Eye (tissue), 1 donor: ENCODE results near the gene OR6B2.
"Not testable (repeated sequence)": the region's sequence is repeated elsewhere in the genome, so short reads cannot be mapped to it uniquely, and the experiment has no call there.

Experiments used
- DNase-seq: peaks from one replicate; pipeline ENCODE4 v3.0.0-alpha.2; 2015

Gene OR6B2

DNA sequence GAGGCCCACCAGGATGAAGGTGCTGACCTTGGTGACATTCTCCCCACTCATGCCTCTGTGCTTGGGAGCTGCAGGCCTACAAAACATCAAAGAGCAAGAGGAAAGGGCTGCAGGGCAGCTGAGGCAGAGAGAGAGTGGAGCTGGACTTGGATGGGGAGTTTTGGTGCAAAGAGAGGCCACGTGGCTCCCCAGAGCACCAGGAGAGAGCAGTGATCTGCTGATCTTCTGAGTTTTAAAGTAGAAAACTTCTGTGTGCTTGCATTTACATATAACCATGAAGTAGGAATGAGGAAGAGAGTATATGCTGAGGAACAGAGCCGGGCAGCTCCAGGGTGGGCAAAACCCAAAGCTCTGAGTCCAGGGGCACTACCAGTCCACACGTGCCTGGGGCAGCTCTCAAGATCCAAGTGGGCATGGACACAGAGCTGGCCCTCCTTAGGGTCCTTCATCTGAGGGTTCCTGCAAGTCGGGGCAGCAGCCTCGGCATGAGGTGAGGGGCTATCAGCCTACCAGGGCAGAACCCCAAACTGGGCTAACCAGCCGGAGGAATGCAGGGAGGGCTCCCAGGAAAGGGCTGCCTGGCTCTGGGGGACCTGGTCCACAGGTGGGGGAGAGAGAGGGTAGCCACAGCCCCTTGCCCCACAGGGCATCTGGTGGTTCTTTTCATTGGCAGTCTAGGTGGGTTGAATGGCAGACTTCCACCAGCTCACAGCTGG is at the start of gene OR6B2:
TSS of gene OR6B2 (minus strand) at position 51 of the 716 bp plus-strand sequence. CDS start at position 51, 0 bp downstream.
- no peak for DNase-seq

DNA sequence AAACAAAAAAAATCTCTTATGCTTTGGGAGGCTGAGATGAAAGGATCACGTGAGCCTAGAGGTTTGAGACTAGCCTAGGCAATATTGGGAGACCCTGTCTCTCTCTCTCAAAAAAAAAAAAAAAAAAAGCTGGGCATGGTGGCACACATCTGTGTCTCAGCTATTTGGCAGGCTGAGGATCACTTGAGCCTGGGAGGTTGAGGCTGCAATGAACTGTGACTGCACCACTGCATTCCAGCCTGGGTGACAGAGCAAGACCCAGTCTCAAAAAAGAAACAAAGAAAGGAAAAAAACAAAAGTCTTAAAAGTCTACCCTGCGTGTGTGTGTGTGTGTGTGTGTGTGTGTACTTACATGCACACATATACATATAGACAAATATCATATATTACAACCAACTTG is 48.4 kb upstream of the OR6B2 start:
- DNase-seq, result no peak

DNA sequence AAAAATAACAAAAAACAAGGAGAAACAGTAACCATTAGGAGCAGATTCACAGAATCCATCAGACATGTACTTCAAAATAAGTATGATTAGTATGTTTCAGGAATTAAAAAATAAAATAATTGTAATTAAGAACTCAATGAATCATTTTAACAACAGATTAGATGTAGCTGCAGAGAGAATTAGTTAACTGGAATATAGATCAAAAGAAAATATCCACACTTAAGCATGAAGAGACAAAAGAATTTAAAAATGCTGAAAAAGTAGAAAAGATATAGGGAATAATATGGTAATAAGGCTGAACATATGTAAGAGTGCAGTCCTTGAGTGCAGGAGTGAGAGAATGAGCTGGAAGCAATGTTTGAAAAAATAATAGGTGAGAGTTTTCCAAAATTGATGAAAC is 47.2 kb upstream of the OR6B2 start:
- no peak for DNase-seq

GRCh38 chr2:240074545-240074944 is 44.3 kb upstream of the OR6B2 start:
- DNase-seq, result no peak

DNA sequence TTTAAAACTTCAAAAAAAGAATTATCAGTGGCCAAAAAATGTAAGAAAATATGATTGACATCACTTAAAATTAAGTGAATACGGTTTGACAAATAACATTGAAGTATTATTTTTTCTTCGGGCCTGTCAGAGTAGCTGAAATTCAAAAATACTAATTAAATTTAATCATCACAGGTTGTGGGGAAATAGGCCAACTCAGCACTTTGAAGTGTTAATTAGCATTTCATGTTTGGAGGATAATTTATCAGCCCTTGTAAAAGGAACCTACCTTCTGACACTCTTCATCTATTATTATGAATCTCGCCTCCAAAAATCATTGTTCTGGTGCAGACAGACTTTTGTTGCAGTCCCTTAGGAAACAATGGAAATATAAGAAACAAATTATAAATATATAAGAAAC is 40.7 kb upstream of the OR6B2 start:
- no peak for DNase-seq

DNA sequence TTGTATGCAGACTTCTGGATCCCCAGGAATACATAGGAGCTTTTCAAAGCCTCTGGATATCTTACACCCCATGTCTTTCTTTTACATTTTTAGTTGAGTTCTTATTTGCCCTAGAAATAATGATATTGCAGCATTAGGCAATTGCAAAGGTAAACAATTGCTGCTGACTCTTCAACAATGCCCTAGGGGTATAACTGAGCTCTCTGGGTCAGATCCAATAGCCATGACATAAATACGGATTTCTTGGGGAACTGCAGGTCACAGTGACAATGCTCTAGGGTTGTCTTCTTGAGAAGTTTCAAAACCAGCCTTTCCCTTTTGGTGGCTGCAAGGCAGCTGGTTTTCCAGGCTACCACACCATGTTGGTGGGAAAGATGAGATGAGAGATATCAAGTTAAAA is 39.6 kb upstream of the OR6B2 start:
- DNase-seq, result no peak

GRCh38 chr2:240068193-240068592 is 38.0 kb upstream of the OR6B2 start:
- DNase-seq, result no peak

- DNase-seq, result no peak
These were observed 36.3 kb upstream of the OR6B2 start for GRCh38 chr2:240066489-240066888.

DNA sequence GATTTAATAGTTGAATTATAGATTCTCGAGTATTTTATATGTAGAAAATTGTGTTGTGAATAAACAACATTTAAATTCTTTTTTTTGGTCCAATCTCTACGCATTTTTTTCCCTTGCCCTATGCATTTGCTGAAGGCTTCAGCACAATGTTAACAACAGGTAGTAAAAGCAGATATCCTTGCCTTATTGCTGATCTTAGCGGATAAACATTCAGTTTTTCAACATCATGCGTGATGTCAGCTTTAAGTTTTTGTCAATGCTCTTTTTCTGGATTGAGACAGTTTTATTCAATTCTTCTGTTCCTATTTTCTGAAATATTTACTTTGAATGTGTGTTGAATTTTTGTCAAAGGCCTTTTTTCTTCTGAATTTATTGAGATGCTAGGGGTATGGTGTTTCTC is 34.7 kb upstream of the OR6B2 start:
- DNase-seq, result no peak

GRCh38 chr2:240060977-240061591 is 30.9 kb upstream of the OR6B2 start:
- DNase-seq, result peak; percentile 83

- DNase-seq, result no peak
These were observed 26.4 kb upstream of the OR6B2 start for GRCh38 chr2:240056678-240057077.

DNA sequence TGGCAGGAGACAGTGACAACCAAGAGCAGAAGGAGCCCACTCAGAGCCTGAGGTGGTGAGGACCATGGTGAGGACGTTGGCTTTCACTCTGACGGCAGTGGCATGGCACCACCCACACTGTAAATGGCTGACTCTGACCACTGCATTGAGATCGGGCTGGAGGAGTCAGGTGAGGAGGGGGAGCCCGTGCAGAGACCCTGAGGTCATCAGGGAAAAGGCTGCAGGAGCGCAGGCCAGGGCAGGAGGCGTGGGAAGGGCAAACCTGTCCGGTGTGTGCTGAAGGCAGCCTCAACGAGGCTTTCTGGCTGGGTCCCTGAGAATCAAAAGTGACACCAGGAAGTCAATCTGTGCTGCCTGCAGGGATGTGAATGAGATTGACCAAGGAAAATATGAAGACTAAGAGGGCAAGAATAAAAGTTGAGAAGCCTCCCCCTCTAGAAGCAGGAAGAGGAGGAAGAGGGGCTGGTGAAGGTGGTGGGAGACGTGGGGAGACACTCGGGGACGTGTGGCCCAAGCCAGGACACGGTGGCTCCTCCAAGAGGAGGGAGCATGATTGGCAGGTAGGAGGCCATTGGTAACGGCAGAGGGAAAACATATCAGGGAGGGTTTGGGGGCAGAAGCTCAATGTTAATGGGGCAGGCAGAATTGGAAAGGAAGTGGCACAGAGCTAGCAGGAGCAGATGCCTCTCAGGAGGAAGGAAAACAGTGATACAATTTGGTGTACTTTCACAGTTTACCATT is 25.1 kb upstream of the OR6B2 start:
- no peak for DNase-seq

GRCh38 chr2:240053173-240054155 is 23.2 kb upstream of the OR6B2 start, which contains the start of gene OR6B3:
Gene OR6B3, minus strand, starts transcription at chr2:240053521.
- no peak for DNase-seq

GRCh38 chr2:240052524-240052923 is 22.3 kb upstream of the OR6B2 start:
- no peak for DNase-seq

- DNase-seq, result peak; percentile 24
These were observed 21.5 kb upstream of the OR6B2 start for GRCh38 chr2:240051697-240052096.

DNA sequence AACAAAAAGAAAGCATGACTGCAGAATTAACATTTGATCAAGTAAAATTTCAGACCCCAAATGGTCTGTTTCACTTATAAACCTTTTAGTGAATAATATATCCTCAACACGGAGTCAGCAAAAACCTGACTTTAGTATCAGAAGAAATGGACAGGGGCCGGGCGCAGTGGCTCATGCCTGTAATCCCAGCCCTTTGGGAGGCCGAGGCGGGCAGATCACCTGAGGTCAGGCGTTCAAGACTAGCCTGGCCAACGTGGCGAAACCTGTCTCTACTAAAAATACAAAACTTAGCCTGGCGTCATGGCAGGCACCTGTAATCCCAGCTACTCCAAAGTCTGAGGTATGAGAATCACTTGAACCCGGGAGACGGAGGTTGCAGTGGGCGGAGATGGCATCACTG is 20.0 kb upstream of the OR6B2 start:
- no peak for DNase-seq

GRCh38 chr2:240048237-240048636 is 18.0 kb upstream of the OR6B2 start:
- DNase-seq, result no peak

DNA sequence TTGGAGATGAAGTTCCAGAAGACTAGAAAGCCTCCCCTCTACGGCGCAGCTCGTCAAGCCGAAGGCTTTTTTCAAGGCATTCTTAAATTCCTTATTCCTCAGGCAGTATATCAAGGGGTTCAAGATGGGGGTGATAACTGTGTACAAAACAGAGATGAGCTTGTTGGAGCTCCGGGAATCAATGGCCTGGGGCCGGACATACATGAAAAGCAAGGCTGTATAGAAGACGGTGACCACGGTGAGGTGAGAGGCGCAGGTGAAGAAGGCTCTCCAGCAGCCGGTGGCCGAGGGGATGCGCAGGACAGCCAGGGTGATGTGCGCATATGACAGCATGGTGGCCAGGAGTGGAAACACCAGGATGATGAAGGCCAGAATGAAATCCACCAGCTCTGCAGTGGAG is 14.9 kb upstream of the OR6B2 start:
- no peak for DNase-seq

- not testable (repeated sequence) for DNase-seq
These were observed 13.9 kb upstream of the OR6B2 start for GRCh38 chr2:240044096-240044495.

GRCh38 chr2:240043279-240043989 is 13.2 kb upstream of the OR6B2 start:
- DNase-seq, result no peak

GRCh38 chr2:240042740-240043139 is 12.5 kb upstream of the OR6B2 start:
- DNase-seq, result no peak

DNA sequence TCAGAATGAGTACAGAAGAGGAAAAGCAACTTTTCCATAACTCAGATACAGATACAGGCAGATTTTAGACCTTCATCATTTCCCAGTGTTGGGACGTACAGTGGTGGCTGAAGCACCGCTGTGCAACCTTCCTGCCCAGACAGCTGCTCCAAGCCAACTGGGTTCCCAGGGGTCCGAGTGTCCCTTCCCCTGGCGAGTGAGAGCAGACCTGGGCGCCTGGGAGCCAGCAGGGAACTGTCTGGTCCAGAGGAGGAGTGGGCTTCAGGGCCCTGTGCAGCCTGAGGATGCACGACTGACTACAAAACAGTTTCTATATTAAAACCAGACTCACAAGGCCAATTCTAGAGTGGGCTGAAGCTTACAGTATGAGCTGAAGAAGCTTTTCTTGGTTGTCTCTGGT is 11.1 kb upstream of the OR6B2 start:
- DNase-seq, result no peak
